DND-41 (cell line): ENCODE results near the gene IQCF6.

Source experiments
- ATAC-seq: fragments of 200-7000 bp; cut with Tn5 transposase; 3 replicates; pipeline ENCODE4 v1.9.1; 2021; ENCODE audit warnings: low read depth; ENCODE audit not compliant: insufficient read depth
- DNase-seq: peaks from one replicate; pipeline ENCODE4 v3.0.0-alpha.2; 2020
- H2AFZ ChIP-seq: 2 replicates; pipeline ENCODE4 v1.6.0; 2012; ENCODE audit warnings: low read depth, low read length
- H3K27ac ChIP-seq: 2 replicates; pipeline ENCODE4 v1.5.1; 2012; ENCODE audit warnings: low read length, inconsistent platforms
- H3K27me3 ChIP-seq: fragments of 200-600 bp; sonication (generic); 2 replicates; pipeline ENCODE4 v1.6.0; 2012; ENCODE audit warnings: low read length, mild to moderate bottlenecking, inconsistent platforms; ENCODE audit not compliant: insufficient read depth, poor library complexity
- H3K36me3 ChIP-seq: 2 replicates; pipeline ENCODE4 v1.5.1; 2012; ENCODE audit warnings: low read length, inconsistent platforms; ENCODE audit not compliant: insufficient read depth
- H3K4me1 ChIP-seq: 2 replicates; pipeline ENCODE4 v1.5.1; 2012; ENCODE audit warnings: mild to moderate bottlenecking, low read length; ENCODE audit not compliant: insufficient read depth
- H3K4me2 ChIP-seq: 2 replicates; pipeline ENCODE4 v1.6.0; 2012; ENCODE audit warnings: mild to moderate bottlenecking, moderate library complexity, low read length, inconsistent platforms; ENCODE audit not compliant: insufficient read depth
- H3K4me3 ChIP-seq, 2 experiments: fragments of 200-600 bp in 1 of 2; shearing (Covaris generic) in 1 of 2; 2 replicates each; pipeline ENCODE4 v1.5.1; 2012 to 2016; ENCODE audit warnings: inconsistent platforms in 2 of 2, low read length in 2 of 2, mild to moderate bottlenecking in 2 of 2, low read depth in 1 of 2, moderate library complexity in 1 of 2
- H3K79me2 ChIP-seq: 2 replicates; pipeline ENCODE4 v1.6.0; 2012; ENCODE audit warnings: low read length, inconsistent platforms; ENCODE audit not compliant: insufficient read depth
- H3K9ac ChIP-seq: 2 replicates; pipeline ENCODE4 v1.6.0; 2012; ENCODE audit warnings: low read depth, mild to moderate bottlenecking, inconsistent platforms, low read length, moderate library complexity
- H3K9me3 ChIP-seq: 2 replicates; pipeline ENCODE4 v1.5.1; 2012; ENCODE audit warnings: low read length, moderate library complexity, mild to moderate bottlenecking, inconsistent platforms; ENCODE audit not compliant: insufficient read depth, severe bottlenecking
- H4K20me1 ChIP-seq: 2 replicates; pipeline ENCODE4 v1.6.0; 2012; ENCODE audit warnings: low read length; ENCODE audit not compliant: insufficient read depth
- EZH2 ChIP-seq: IDR thresholded peaks from 3 replicates; pipeline ENCODE4 v1.6.1; 2012; ENCODE audit warnings: borderline replicate concordance, low read depth, mild to moderate bottlenecking, moderate library complexity, low read length, inconsistent platforms; ENCODE audit not compliant: severe bottlenecking
- TF ChIP-seq, protein P1 (sequence below): IDR thresholded peaks from 2 replicates; pipeline ENCODE4 v1.5.1; 2012; ENCODE audit warnings: borderline replicate concordance, low read length, moderate library complexity, mild to moderate bottlenecking; ENCODE audit not compliant: poor library complexity, severe bottlenecking; ENCODE audit errors: extremely low read depth

Gene IQCF6

DNA sequence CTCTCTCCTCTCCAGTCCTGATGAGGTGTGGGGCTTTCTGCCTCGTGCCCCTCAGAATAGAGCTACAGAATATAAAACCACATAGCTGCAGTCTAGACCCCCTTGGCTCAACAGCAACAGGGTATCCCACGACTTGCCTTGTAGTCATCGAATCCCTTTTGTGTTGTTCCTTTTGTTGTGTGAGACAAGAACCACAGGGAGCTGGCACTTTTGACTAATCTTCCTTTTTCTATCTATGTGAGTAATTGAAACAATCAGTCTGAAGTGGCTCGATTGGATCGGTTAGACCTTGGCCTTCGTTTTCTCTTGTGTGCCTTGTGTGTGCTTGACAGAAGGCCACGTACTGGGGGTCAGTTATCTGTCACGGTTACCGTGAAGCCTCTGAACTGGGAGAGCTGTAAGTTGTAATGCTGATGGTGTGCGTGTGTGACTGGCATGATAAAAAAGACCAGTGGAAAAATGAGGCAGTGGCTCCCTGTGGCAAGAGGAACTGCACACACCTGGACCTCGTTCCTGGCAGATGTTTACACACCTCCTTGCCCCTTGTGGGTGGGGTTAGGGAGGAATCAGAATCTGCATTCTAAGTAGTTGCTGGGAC is 23.2 kb upstream of the IQCF6 start:
- H3K27ac ChIP-seq = no peak overlapping the region
- no peaks in the 10 kb centered on the region for H3K36me3 ChIP-seq
- no peaks in the 10 kb centered on the region for H3K79me2 ChIP-seq
- no peaks in the 10 kb centered on the region for H3K27me3 ChIP-seq
- no peak overlapping the region for H3K9ac ChIP-seq
- no peak for ATAC-seq
- no peak overlapping the region for H3K4me2 ChIP-seq
- H3K4me3 ChIP-seq = no peak overlapping the region
- no peak for TF ChIP-seq EZH2
- TF ChIP-seq, protein P1, sequence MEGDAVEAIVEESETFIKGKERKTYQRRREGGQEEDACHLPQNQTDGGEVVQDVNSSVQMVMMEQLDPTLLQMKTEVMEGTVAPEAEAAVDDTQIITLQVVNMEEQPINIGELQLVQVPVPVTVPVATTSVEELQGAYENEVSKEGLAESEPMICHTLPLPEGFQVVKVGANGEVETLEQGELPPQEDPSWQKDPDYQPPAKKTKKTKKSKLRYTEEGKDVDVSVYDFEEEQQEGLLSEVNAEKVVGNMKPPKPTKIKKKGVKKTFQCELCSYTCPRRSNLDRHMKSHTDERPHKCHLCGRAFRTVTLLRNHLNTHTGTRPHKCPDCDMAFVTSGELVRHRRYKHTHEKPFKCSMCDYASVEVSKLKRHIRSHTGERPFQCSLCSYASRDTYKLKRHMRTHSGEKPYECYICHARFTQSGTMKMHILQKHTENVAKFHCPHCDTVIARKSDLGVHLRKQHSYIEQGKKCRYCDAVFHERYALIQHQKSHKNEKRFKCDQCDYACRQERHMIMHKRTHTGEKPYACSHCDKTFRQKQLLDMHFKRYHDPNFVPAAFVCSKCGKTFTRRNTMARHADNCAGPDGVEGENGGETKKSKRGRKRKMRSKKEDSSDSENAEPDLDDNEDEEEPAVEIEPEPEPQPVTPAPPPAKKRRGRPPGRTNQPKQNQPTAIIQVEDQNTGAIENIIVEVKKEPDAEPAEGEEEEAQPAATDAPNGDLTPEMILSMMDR = no peak
- H4K20me1 ChIP-seq = no peaks in the 10 kb centered on the region
- H3K9me3 ChIP-seq = no peaks in the 10 kb centered on the region
- H2AFZ ChIP-seq = no peak overlapping the region
- no peak for DNase-seq
- no peaks in the 10 kb centered on the region for H3K4me1 ChIP-seq

DNA sequence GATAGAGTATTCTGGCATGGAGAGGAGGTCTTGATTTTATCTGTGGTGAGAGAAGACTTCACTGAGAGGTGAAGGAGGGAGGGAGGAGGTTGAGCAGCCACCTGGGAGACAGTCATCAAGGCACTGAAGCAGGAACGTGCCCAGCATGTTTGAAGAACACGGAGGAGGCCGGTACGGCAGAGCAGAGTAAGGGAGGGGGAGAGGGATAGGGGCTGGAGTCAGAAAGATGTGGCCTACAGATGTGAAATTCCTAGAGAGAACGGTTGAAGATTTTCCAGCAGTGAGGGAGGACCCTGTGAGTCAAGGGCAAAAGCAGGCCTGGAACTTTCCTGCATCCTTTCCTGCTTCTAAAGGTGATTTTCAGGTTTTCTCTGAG is 21.7 kb upstream of the IQCF6 start:
- Histone ChIP-seq H3K27ac (no peak overlapping the region), H3K4me1 (no peaks in the 10 kb centered on the region), H3K79me2 (no peaks in the 10 kb centered on the region), H3K9me3 (no peaks in the 10 kb centered on the region), H3K4me3 (no peak overlapping the region), H2AFZ (no peak overlapping the region), H3K36me3 (no peaks in the 10 kb centered on the region), H3K27me3 (peaks cover 5% of the 10 kb centered on the region), H4K20me1 (no peaks in the 10 kb centered on the region), H3K4me2 (no peak overlapping the region), H3K9ac (no peak overlapping the region)
- no peak for DNase-seq
- ATAC-seq = no peak
- TF ChIP-seq, protein P1 = no peak
- TF ChIP-seq EZH2 = no peak

DNA sequence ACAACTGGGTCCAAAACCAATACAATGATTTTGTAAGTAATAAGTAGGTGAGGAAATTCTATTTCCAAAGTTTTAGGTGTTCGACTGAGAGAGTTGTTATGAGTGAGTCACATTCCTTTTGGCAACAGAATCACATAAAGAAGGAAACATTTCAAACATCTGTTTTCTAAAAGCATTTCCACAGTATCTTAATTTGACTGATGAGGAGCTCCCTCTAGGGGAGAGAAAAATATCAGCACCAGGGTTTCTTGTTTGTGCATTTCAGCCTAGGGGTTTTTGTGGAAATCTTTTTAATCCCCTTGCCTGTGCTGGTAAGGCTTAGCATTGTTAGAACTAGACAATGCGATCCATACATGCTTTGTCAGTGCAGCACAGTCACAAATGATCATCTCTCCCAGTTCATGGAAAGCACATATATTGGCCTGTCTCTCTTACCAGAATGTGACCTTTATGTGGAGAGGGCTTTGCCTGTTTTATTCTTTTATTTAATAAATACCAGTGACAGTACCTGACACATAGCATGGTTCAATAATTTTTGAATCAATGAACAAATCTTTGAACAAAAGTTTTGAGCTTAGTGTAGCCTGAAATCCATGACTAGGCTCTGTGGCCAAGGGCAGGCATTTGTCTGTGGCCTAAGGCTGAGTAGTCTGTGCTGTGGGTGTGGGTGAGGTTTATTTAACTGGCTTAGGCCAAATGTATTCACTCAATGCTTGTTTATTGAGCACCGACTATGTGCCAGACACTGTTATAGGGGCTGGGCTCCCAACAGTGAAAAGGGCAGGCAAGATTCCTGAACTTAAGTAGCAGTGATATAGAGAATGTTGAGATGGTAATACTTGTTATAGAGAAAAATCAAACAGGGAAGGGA is 21.1 kb upstream of the IQCF6 start:
- DNase-seq (peak; percentile 20), ATAC-seq (peak; percentile 58; the same call in 2 of the 3 replicates)
- H3K9me3 ChIP-seq = no peaks in the 10 kb centered on the region
- H3K4me3 ChIP-seq = no peak overlapping the region
- no peak overlapping the region for H3K27ac ChIP-seq
- H2AFZ ChIP-seq = no peak overlapping the region
- H3K4me1 ChIP-seq = no peaks in the 10 kb centered on the region
- H4K20me1 ChIP-seq = no peaks in the 10 kb centered on the region
- H3K9ac ChIP-seq = no peak overlapping the region
- TF ChIP-seq EZH2 = no peak
- TF ChIP-seq, protein P1 = peak; percentile 83
- H3K27me3 ChIP-seq = peaks cover 7% of the 10 kb centered on the region
- H3K4me2 ChIP-seq = no peak overlapping the region
- H3K79me2 ChIP-seq = no peaks in the 10 kb centered on the region
- no peaks in the 10 kb centered on the region for H3K36me3 ChIP-seq
